A375 (cell line): ENCODE results near the gene ESM1. TPM values are rescaled to one million over a fixed set of nuclear protein-coding genes. Genes with fewer than 3 reads are reported as not detected.

Source experiments
- total RNA-seq: library from RNA; depleted of rRNA; stranded (reverse); fragments of >200 nt; shearing (Covaris generic); gene quantifications from 2 replicates; pipeline ENCODE4 v1.2.3, GENCODE V29; 2014; rRNA removed

ESM1 gene, protein sequence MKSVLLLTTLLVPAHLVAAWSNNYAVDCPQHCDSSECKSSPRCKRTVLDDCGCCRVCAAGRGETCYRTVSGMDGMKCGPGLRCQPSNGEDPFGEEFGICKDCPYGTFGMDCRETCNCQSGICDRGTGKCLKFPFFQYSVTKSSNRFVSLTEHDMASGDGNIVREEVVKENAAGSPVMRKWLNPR
- total RNA-seq, result 18.3 and 21.5 TPM in 2 replicates

DNA sequence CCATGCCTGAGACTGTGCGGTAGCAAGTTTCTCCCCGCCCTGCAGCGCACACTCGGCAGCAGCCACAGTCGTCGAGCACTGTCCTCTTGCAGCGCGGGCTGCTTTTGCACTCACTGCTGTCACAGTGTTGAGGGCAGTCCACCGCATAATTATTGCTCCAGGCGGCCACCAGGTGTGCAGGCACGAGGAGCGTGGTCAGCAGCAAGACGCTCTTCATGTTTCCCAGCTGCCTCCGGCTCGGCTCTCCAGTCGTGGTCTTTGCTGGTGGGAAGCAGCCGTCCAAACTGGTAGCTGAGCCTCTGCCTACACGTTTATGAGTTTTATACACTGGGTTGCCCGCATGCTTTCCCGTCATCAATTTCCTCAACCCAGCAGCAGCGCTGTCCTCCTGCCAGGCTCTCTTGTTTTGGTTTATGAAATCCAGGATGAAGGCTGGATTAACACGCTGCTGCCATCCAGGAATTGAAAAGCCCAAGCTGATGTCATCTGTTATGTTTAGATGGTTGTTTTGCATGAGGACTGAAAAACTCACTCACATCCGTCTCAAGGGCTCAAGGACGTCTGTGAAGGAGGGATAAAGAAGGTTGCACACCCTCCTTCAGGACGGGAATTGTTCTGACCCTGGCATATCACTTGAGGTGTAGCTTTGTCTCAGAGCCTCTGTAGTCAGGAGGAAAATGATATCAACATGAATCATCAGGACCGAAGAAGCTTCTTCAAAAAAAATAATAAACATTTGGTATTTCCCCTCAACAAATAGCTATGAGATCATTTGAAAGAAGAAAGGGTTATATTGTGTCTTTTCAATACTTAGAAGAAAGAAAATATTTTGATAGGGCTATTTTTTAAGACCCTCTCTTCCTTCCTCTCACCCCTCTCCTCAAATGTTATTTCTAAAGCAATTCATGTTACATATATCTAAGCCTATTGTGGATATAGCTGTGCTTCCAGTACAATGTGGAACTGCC, at the start of gene ESM1:
Gene ESM1, minus strand, starts transcription at position 293 of the 968 bp plus-strand sequence. Its CDS starts 76 bp downstream, at position 217.

Other genes starting within 250 kb of the ESM1 start
- gene GZMK, start 38.7 kb upstream of the ESM1 start, total RNA-seq, result not detected in 2 replicates
- not detected in 2 replicates for gene GZMA, start 117.1 kb upstream of the ESM1 start, total RNA-seq
- gene GPX8, start 174.6 kb upstream of the ESM1 start, total RNA-seq, result 33.2 and 39.3 TPM in 2 replicates
- gene CDC20B, start 187.6 kb upstream of the ESM1 start, total RNA-seq, result not detected in 2 replicates
- 2.9 and 3.5 TPM in 2 replicates for gene MCIDAS, start 241.7 kb upstream of the ESM1 start, total RNA-seq
- 8.7 and 9.3 TPM in 2 replicates for gene CCNO, start 248.0 kb upstream of the ESM1 start, total RNA-seq